H9 (cell line): ENCODE measurements around the gene MOV10L1. TPM values are rescaled to one million over a fixed set of nuclear protein-coding genes. Genes with fewer than 3 reads are reported as not detected.

Experiments used
- DNase-seq: peaks from one replicate; pipeline ENCODE4 v3.0.0-alpha.2; 2017
- H2AFZ ChIP-seq: one replicate; pipeline ENCODE4 v1.6.1; 2013; ENCODE audit warnings: mild to moderate bottlenecking, low read length, control low read depth, moderate library complexity
- H2AK5ac ChIP-seq: 2 replicates; pipeline ENCODE4 v1.6.1; 2013; ENCODE audit warnings: low read length, control low read depth, mixed read lengths; ENCODE audit not compliant: insufficient read length
- H2BK120ac ChIP-seq: one replicate; pipeline ENCODE4 v1.6.1; 2013; ENCODE audit warnings: low read depth, mild to moderate bottlenecking, low read length, control low read depth, inconsistent platforms; ENCODE audit not compliant: poor library complexity, severe bottlenecking
- H2BK12ac ChIP-seq: 2 replicates; pipeline ENCODE4 v1.6.1; 2013; ENCODE audit warnings: low read length, control low read depth, mixed read lengths, low read depth; ENCODE audit not compliant: insufficient read length
- H2BK15ac ChIP-seq: 2 replicates; pipeline ENCODE4 v1.6.1; 2013; ENCODE audit warnings: low read depth, low read length, control low read depth
- H2BK20ac ChIP-seq: one replicate; pipeline ENCODE4 v1.6.1; 2013; ENCODE audit warnings: low read depth, mild to moderate bottlenecking, low read length, control low read depth, inconsistent platforms; ENCODE audit not compliant: poor library complexity, severe bottlenecking
- H2BK5ac ChIP-seq: 2 replicates; pipeline ENCODE4 v1.6.1; 2013; ENCODE audit warnings: low read length, control low read depth, mixed read lengths; ENCODE audit not compliant: insufficient read length
- H3K14ac ChIP-seq: 2 replicates; pipeline ENCODE4 v1.6.1; 2013; ENCODE audit warnings: low read length, control low read depth; ENCODE audit not compliant: insufficient read depth
- H3K18ac ChIP-seq: 2 replicates; pipeline ENCODE4 v1.6.1; 2013; ENCODE audit warnings: low read depth, mild to moderate bottlenecking, mixed read lengths, low read length, control low read depth; ENCODE audit not compliant: insufficient read length
- H3K23ac ChIP-seq: 2 replicates; pipeline ENCODE4 v1.6.1; 2013; ENCODE audit warnings: low read length, control low read depth, mixed read lengths, low read depth; ENCODE audit not compliant: insufficient read length
- H3K23me2 ChIP-seq: 2 replicates; pipeline ENCODE4 v1.6.1; 2013; ENCODE audit warnings: low read depth, mild to moderate bottlenecking, mixed read lengths, low read length, control low read depth; ENCODE audit not compliant: insufficient read length, poor library complexity, severe bottlenecking
- H3K27ac ChIP-seq: 2 replicates; pipeline ENCODE4 v1.5.1; 2013; ENCODE audit warnings: low read length, control low read depth, mixed read lengths, low read depth; ENCODE audit not compliant: insufficient read length
- H3K27me3 ChIP-seq: 2 replicates; pipeline ENCODE4 v1.6.1; 2013; ENCODE audit warnings: low read length, control low read depth, inconsistent platforms; ENCODE audit not compliant: insufficient read depth
- H3K4ac ChIP-seq: 2 replicates; pipeline ENCODE4 v1.6.1; 2013; ENCODE audit warnings: low read depth, mild to moderate bottlenecking, control low read depth, inconsistent platforms, low read length, moderate library complexity
- H3K4me1 ChIP-seq: 2 replicates; pipeline ENCODE4 v1.6.1; 2013; ENCODE audit warnings: low read length, control low read depth, inconsistent platforms; ENCODE audit not compliant: insufficient read depth
- H3K4me2 ChIP-seq: 2 replicates; pipeline ENCODE4 v1.6.1; 2013; ENCODE audit warnings: low read length, control low read depth, mixed read lengths; ENCODE audit not compliant: insufficient read length, insufficient read depth
- H3K56ac ChIP-seq: 2 replicates; pipeline ENCODE4 v1.6.1; 2013; ENCODE audit warnings: low read depth, mild to moderate bottlenecking, mixed read lengths, low read length, control low read depth; ENCODE audit not compliant: insufficient read length
- H3K79me1 ChIP-seq: 2 replicates; pipeline ENCODE4 v1.6.1; 2013; ENCODE audit warnings: low read depth, mild to moderate bottlenecking, moderate library complexity, low read length, control low read depth, inconsistent platforms; ENCODE audit not compliant: insufficient read depth, poor library complexity, severe bottlenecking
- H3K79me2 ChIP-seq: 2 replicates; pipeline ENCODE4 v1.6.1; 2013; ENCODE audit warnings: low read length, control low read depth, inconsistent platforms; ENCODE audit not compliant: insufficient read depth
- H3K9ac ChIP-seq: 2 replicates; pipeline ENCODE4 v1.6.1; 2013; ENCODE audit warnings: low read length, control low read depth, mixed read lengths; ENCODE audit not compliant: insufficient read length; ENCODE audit errors: extremely low read depth
- H3K9me3 ChIP-seq: one replicate; pipeline ENCODE4 v1.6.1; 2013; ENCODE audit warnings: low read depth, low read length, inconsistent platforms; ENCODE audit not compliant: control insufficient read depth
- H3T11ph ChIP-seq: one replicate; pipeline ENCODE4 v1.6.1; 2013; ENCODE audit warnings: mild to moderate bottlenecking, low read length, control low read depth, inconsistent platforms
- H4K20me1 ChIP-seq: one replicate; pipeline ENCODE4 v1.6.1; 2013; ENCODE audit not compliant: control insufficient read depth, insufficient read length, insufficient read depth
- H4K5ac ChIP-seq: 2 replicates; pipeline ENCODE4 v1.6.1; 2013; ENCODE audit warnings: low read depth, mild to moderate bottlenecking, mixed read lengths, low read length, control low read depth; ENCODE audit not compliant: insufficient read length
- H4K8ac ChIP-seq: replicated peaks from 2 replicates; pipeline ENCODE4 v1.6.1; 2013; ENCODE audit warnings: low read length, control low read depth, mixed read lengths, low read depth; ENCODE audit not compliant: insufficient read length
- H4K91ac ChIP-seq: 2 replicates; pipeline ENCODE4 v1.6.1; 2013; ENCODE audit warnings: low read depth, mild to moderate bottlenecking, moderate library complexity, mixed read lengths, low read length, control low read depth; ENCODE audit not compliant: insufficient read length
- H3K27ac Mint-ChIP-seq, 3 experiments: 2 replicates in 2 of 3; 3 replicates in 1 of 3; pipeline ENCODE4 v1.8.0; 2020 to 2021; ENCODE audit warnings: mixed read lengths in 3 of 3, mild to moderate bottlenecking in 1 of 3, moderate library complexity in 1 of 3
- H3K27me3 Mint-ChIP-seq: 2 replicates; pipeline ENCODE4 v1.8.0; 2021; ENCODE audit warnings: low read depth, mild to moderate bottlenecking, moderate library complexity, mixed read lengths
- H3K36me3 Mint-ChIP-seq, 3 experiments: 2 replicates in 2 of 3; 3 replicates in 1 of 3; pipeline ENCODE4 v1.8.0; 2020 to 2021; ENCODE audit warnings: low read depth in 3 of 3, mixed read lengths in 3 of 3; ENCODE audit not compliant: insufficient read depth in 1 of 3
- H3K4me1 Mint-ChIP-seq, 2 experiments: 2 replicates each; pipeline ENCODE4 v1.8.0; 2020; ENCODE audit warnings: mixed read lengths in 2 of 2
- H3K4me3 Mint-ChIP-seq, 2 experiments: 2 replicates in 1 of 2; 3 replicates in 1 of 2; pipeline ENCODE4 v1.8.0; 2020 to 2021; ENCODE audit warnings: mild to moderate bottlenecking in 2 of 2, mixed read lengths in 2 of 2, moderate library complexity in 1 of 2
- H3K9me3 Mint-ChIP-seq, 2 experiments: 2 replicates in 1 of 2; 3 replicates in 1 of 2; pipeline ENCODE4 v1.8.0; 2020; ENCODE audit warnings: mild to moderate bottlenecking in 2 of 2, mixed read lengths in 2 of 2, moderate library complexity in 1 of 2
- WGBS: extraction: QIAGEN DNeasy Blood & Tissue Kit; methylation state at CpG from one replicate; pipeline ENCODE4 v1.1.7; 2013; ENCODE audit warnings: missing lambda C conversion rate, low lambda C conversion rate, mixed read lengths; ENCODE audit not compliant: insufficient read length; ENCODE audit errors: extremely low coverage; 5-methylcytosine and 5-hydroxymethylcytosine counted together
- total RNA-seq: library from RNA; stranded (reverse); gene quantifications from 2 replicates; pipeline ENCODE4 v1.2.1, GENCODE V29; 2021
- TF ChIP-seq, protein P1 (sequence below): fragments of 200-600 bp; sonication (generic); conservative IDR thresholded peaks from 3 replicates; pipeline ENCODE4 v1.8.0; 2021; ENCODE audit warnings: antibody characterized with exemption, mild to moderate bottlenecking

MOV10L1 gene
- total RNA-seq, 1 experiment from 2014 or later: not detected

DNA sequence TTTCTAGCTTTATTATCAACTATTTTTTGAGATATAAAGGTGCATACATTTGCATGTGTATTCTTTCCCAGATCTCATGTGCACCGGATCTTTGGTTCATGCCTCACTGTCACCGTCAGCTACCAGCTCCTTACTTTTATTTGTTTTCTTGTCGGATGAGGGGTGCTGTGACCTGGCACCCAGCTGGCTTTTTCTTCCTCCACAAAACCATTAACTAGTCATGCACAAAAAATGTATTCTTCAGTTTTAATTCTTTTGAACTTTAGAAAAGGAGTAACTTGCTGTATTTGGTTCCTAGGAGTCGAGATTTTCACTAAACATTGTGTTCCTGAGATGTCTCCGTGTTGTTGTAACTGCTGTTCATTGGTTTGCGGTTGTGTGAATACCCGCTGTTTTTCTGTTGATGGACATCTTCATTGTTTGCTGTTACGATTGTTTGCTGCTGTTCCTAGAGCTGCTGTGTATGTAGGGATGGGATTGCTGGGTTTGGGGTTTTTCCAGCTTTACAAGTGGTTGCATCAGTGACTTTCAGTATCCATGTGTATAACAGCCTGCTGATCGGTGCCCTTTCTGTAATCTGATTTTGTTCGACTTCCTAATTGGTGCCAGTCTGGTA is 39.4 kb downstream of the MOV10L1 start:
- H3K27me3 ChIP-seq: no peaks in the 10 kb centered on the region
- no peak overlapping the region for H3K23ac ChIP-seq
- H3K4ac ChIP-seq: no peak overlapping the region

More for the DNA sequence above, 39.4 kb downstream of the MOV10L1 start:
- H3K23me2 ChIP-seq: no peaks in the 10 kb centered on the region
- no peak overlapping the region for H2AFZ ChIP-seq
- H4K5ac ChIP-seq: no peak overlapping the region
- Mint-ChIP-seq H3K9me3 (no peaks in the 10 kb centered on the region; a peak in 1 of 5 replicates), H3K27ac (no peak overlapping the region), H3K4me3 (no peak overlapping the region), H3K27me3 (peaks cover 25% of the 10 kb centered on the region), H3K36me3 (no peaks in the 10 kb centered on the region), H3K4me1 (no peaks in the 10 kb centered on the region)
- H3K9me3 ChIP-seq: no peaks in the 10 kb centered on the region
- H2BK120ac ChIP-seq: no peak overlapping the region
- H3K14ac ChIP-seq: no peak overlapping the region
- no peak overlapping the region for H2AK5ac ChIP-seq
- H4K20me1 ChIP-seq: no peaks in the 10 kb centered on the region
- H2BK12ac ChIP-seq: no peak overlapping the region
- no CpG with 5 or more reads among the region's 10 CpGs for WGBS
- H3K9ac ChIP-seq: no peak overlapping the region
- H3K79me2 ChIP-seq: no peaks in the 10 kb centered on the region
- H4K91ac ChIP-seq: no peak overlapping the region
- no peak overlapping the region for H3K18ac ChIP-seq
- H3K79me1 ChIP-seq: no peaks in the 10 kb centered on the region
- no peak overlapping the region for H3K56ac ChIP-seq
- DNase-seq: no peak
- H3K4me2 ChIP-seq: no peak overlapping the region
- H4K8ac ChIP-seq: no peak overlapping the region
- H2BK15ac ChIP-seq: no peak overlapping the region
- no peak overlapping the region for H2BK20ac ChIP-seq
- no peaks in the 10 kb centered on the region for H3K4me1 ChIP-seq
- H2BK5ac ChIP-seq: no peak overlapping the region
- H3T11ph ChIP-seq: no peak overlapping the region
- no peak overlapping the region for H3K27ac ChIP-seq
- TF ChIP-seq, protein P1, sequence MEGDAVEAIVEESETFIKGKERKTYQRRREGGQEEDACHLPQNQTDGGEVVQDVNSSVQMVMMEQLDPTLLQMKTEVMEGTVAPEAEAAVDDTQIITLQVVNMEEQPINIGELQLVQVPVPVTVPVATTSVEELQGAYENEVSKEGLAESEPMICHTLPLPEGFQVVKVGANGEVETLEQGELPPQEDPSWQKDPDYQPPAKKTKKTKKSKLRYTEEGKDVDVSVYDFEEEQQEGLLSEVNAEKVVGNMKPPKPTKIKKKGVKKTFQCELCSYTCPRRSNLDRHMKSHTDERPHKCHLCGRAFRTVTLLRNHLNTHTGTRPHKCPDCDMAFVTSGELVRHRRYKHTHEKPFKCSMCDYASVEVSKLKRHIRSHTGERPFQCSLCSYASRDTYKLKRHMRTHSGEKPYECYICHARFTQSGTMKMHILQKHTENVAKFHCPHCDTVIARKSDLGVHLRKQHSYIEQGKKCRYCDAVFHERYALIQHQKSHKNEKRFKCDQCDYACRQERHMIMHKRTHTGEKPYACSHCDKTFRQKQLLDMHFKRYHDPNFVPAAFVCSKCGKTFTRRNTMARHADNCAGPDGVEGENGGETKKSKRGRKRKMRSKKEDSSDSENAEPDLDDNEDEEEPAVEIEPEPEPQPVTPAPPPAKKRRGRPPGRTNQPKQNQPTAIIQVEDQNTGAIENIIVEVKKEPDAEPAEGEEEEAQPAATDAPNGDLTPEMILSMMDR: no peak
